Measurements from ENCODE around the gene RPAP3.
A peak's percentile ranks its signal among the peaks of the same experiment; 100 is the strongest.

RPAP3 gene

DNA sequence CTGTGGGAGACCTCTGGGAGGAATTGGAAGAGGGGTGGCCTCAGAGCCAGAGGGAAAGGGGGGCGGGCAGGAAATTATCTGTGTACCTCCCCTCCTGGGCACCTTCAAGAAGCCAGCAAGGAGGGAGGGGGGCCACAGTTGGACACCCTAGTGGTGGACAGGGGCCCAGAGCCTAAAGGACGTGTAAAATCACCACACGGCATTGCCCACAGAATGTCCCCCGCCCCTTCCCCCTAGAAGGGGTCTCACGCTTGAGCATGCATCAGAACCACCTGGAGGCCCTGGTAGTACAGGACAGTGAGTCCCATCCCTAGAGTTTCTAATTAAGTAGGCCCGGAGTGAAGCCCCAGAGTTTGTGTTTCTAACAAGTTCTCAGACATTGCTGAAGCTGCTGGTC lies 11.2 kb upstream of the RPAP3 start:
- H3K27ac ChIP-seq, result no peak overlapping the region
- H3K36me3 ChIP-seq, result no peaks in the 10 kb centered on the region
- no peak overlapping the region for H3K4me3 ChIP-seq (ENCODE audit: low read depth, low read length)
- DNase-seq, result no peak
- no peaks in the 10 kb centered on the region for H3K9me3 ChIP-seq (ENCODE audit: severe bottlenecking)
- TF ChIP-seq, protein P1, sequence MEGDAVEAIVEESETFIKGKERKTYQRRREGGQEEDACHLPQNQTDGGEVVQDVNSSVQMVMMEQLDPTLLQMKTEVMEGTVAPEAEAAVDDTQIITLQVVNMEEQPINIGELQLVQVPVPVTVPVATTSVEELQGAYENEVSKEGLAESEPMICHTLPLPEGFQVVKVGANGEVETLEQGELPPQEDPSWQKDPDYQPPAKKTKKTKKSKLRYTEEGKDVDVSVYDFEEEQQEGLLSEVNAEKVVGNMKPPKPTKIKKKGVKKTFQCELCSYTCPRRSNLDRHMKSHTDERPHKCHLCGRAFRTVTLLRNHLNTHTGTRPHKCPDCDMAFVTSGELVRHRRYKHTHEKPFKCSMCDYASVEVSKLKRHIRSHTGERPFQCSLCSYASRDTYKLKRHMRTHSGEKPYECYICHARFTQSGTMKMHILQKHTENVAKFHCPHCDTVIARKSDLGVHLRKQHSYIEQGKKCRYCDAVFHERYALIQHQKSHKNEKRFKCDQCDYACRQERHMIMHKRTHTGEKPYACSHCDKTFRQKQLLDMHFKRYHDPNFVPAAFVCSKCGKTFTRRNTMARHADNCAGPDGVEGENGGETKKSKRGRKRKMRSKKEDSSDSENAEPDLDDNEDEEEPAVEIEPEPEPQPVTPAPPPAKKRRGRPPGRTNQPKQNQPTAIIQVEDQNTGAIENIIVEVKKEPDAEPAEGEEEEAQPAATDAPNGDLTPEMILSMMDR (IDR thresholded peaks at IDR 0.05; ENCODE audit: low read depth, low read length), result no peak
- no peaks in the 10 kb centered on the region for H3K27me3 ChIP-seq (ENCODE audit: insufficient read depth, low read depth, severe bottlenecking)

- Histone ChIP-seq H3K9me3 (ENCODE audit: severe bottlenecking) (no peaks in the 10 kb centered on the region), H3K27me3 (ENCODE audit: insufficient read depth, low read depth, severe bottlenecking) (no peaks in the 10 kb centered on the region), H3K27ac (no peak overlapping the region), H3K36me3 (no peaks in the 10 kb centered on the region), H3K4me3 (ENCODE audit: low read depth, low read length) (no peak overlapping the region)
- TF ChIP-seq, protein P1 (IDR thresholded peaks at IDR 0.05; ENCODE audit: low read depth, low read length), result no peak
- DNase-seq, result no peak
These were observed 10.2 kb upstream of the RPAP3 start for GRCh38 chr12:47715877-47716548.

DNA sequence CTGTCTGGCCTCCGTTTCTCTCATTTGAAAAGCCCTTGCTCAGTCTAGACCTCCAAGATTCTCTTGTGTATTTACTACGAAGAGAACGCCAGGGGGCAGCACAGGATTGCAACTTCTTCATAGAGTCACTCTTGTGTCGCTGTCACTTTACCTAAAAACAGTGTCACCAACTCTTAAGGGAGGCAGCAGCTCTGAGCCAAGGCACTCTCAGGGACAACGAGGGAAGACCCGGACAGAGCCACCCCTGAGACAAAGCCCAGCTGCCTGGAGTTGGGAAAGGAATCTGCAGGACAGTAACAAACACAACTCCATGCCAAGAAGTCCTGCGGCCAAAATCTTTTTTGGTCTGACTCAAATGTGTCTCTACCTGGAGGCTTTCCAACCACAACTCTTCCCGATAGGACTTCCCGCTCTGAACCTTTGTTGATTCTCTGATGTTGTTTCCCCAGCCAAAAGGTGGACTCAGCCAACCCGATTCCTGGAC lies 9.6 kb upstream of the RPAP3 start:
- TF ChIP-seq, protein P1 (IDR thresholded peaks at IDR 0.05; ENCODE audit: low read depth, low read length), result peak; percentile 68
- no peak overlapping the region for H3K4me3 ChIP-seq (ENCODE audit: low read depth, low read length)
- no peak overlapping the region for H3K27ac ChIP-seq
- H3K36me3 ChIP-seq, result no peaks in the 10 kb centered on the region
- H3K9me3 ChIP-seq (ENCODE audit: severe bottlenecking), result no peaks in the 10 kb centered on the region
- peak; percentile 72 for DNase-seq
- no peaks in the 10 kb centered on the region for H3K27me3 ChIP-seq (ENCODE audit: insufficient read depth, low read depth, severe bottlenecking)

- no peaks in the 10 kb centered on the region for H3K36me3 ChIP-seq
- no peak overlapping the region for H3K4me3 ChIP-seq (ENCODE audit: low read depth, low read length)
- H3K9me3 ChIP-seq (ENCODE audit: severe bottlenecking), result no peaks in the 10 kb centered on the region
- H3K27ac ChIP-seq, result no peak overlapping the region
- TF ChIP-seq, protein P1 (IDR thresholded peaks at IDR 0.05; ENCODE audit: low read depth, low read length), result no peak
- H3K27me3 ChIP-seq (ENCODE audit: insufficient read depth, low read depth, severe bottlenecking), result no peaks in the 10 kb centered on the region
- DNase-seq, result no peak
These were observed 9.1 kb upstream of the RPAP3 start for GRCh38 chr12:47714826-47715386.

GRCh38 chr12:47712171-47712570 lies 6.3 kb upstream of the RPAP3 start:
- Histone ChIP-seq H3K27ac (no peak overlapping the region), H3K9me3 (ENCODE audit: severe bottlenecking) (no peaks in the 10 kb centered on the region), H3K27me3 (ENCODE audit: insufficient read depth, low read depth, severe bottlenecking) (no peaks in the 10 kb centered on the region), H3K36me3 (no peaks in the 10 kb centered on the region), H3K4me3 (ENCODE audit: low read depth, low read length) (no peak overlapping the region)
- no peak for DNase-seq
- TF ChIP-seq, protein P1 (IDR thresholded peaks at IDR 0.05; ENCODE audit: low read depth, low read length), result no peak

All from WERI-Rb-1 (cell line).